ENCODE results near the gene KRT3.

Gene KRT3

DNA sequence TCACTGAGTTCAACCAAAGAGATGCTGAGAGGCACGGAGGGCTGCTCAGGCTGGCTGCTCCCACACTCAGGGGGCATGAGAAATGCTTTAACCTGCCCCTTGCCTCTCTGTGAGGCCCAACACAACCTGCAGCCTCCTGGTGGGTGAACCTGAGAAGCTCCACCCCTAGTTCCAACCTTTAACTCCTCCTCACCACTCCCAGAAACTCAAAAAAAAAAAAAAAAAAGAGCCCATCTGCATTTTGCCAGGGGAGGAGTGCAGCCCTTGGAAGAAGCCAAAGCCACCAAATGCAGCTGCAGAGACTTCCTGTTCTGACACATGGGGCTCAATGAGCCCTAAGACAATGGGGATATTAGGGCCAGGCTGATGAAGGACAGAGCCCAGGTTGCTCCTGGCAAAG, 9.1 kb upstream of the KRT3 start:
- TF ChIP-seq SP3 (tag by site-specific recombination; IDR thresholded peaks at IDR 0.05), result no peak
- TF ChIP-seq ZNF48 (tag by site-specific recombination; IDR thresholded peaks at IDR 0.05), result no peak
- no peak for TF ChIP-seq ZNF658 (tag by site-specific recombination; IDR thresholded peaks at IDR 0.05)
- TF ChIP-seq ZNF2 (tag by site-specific recombination; IDR thresholded peaks at IDR 0.05), result no peak
- TF ChIP-seq ZNF211 (tag by site-specific recombination; IDR thresholded peaks at IDR 0.05; ENCODE audit: low read depth), result no peak
- no peak for TF ChIP-seq ZNF585B (tag by site-specific recombination; IDR thresholded peaks at IDR 0.05)
- TF ChIP-seq REPIN1 (tag by site-specific recombination; IDR thresholded peaks at IDR 0.05; ENCODE audit: low read depth), result no peak
- TF ChIP-seq, protein P1, sequence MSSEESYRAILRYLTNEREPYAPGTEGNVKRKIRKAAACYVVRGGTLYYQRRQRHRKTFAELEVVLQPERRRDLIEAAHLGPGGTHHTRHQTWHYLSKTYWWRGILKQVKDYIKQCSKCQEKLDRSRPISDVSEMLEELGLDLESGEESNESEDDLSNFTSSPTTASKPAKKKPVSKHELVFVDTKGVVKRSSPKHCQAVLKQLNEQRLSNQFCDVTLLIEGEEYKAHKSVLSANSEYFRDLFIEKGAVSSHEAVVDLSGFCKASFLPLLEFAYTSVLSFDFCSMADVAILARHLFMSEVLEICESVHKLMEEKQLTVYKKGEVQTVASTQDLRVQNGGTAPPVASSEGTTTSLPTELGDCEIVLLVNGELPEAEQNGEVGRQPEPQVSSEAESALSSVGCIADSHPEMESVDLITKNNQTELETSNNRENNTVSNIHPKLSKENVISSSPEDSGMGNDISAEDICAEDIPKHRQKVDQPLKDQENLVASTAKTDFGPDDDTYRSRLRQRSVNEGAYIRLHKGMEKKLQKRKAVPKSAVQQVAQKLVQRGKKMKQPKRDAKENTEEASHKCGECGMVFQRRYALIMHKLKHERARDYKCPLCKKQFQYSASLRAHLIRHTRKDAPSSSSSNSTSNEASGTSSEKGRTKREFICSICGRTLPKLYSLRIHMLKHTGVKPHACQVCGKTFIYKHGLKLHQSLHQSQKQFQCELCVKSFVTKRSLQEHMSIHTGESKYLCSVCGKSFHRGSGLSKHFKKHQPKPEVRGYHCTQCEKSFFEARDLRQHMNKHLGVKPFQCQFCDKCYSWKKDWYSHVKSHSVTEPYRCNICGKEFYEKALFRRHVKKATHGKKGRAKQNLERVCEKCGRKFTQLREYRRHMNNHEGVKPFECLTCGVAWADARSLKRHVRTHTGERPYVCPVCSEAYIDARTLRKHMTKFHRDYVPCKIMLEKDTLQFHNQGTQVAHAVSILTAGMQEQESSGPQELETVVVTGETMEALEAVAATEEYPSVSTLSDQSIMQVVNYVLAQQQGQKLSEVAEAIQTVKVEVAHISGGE (tag by site-specific recombination; conservative IDR thresholded peaks at IDR 0.05; ENCODE audit: low read depth), result no peak
- no peak for TF ChIP-seq ZNF114 (tag by site-specific recombination; IDR thresholded peaks at IDR 0.05)
- TF ChIP-seq ZNF561 (tag by site-specific recombination; IDR thresholded peaks at IDR 0.05; ENCODE audit: borderline replicate concordance), result no peak
- no peak for TF ChIP-seq EGR2 (tag by site-specific recombination; IDR thresholded peaks at IDR 0.05; ENCODE audit: low read depth)
- H3K4me3 ChIP-seq (ENCODE audit: low read depth, low read length), result no peak overlapping the region
- POLR2A ChIA-PET, result no interaction called here
- no peaks in the 10 kb centered on the region for H3K36me3 ChIP-seq (ENCODE audit: control insufficient read depth in 2 of 2, insufficient read depth in 1 of 2, low read length in 2 of 2)
- H3K9me3 ChIP-seq (ENCODE audit: control insufficient read depth, insufficient read depth, low read depth, low read length), result no peaks in the 10 kb centered on the region
- CTCF ChIA-PET, result interaction anchor here (0.6 kb wide), 1 partner anchor 80 kb away, joined by 3 read pairs; no protein-coding TSS in a partner anchor
- no peak overlapping the region for H3K27ac ChIP-seq (ENCODE audit: extremely low read depth, low read depth, low read length)
- H3K4me1 ChIP-seq (ENCODE audit: control insufficient read depth, insufficient read depth, low read length), result no peaks in the 10 kb centered on the region; the same call in 1 of the 2 replicates

DNA sequence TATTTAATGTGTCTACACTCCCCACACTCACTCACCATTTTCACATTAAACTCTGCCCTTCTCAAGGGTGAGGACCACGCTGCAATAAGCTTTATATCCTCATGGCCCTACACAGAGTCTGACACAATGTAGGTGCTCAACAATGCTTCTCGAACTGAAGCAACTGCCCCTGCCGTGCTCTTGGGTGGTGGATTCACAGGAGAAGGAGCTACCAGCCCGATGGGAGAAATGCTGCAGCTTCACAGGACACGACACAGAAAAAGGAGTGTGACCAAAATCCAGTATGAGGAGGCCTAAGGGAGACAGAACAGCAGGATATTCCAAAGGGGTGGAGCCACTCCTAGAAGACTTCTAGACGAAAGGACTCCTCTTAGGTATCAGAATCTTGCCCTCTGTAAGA, 6.5 kb upstream of the KRT3 start:
- Histone ChIP-seq H3K4me1 (ENCODE audit: control insufficient read depth, insufficient read depth, low read length) (no peaks in the 10 kb centered on the region; the same call in 1 of the 2 replicates), H3K36me3 (ENCODE audit: control insufficient read depth in 2 of 2, insufficient read depth in 1 of 2, low read length in 2 of 2) (no peaks in the 10 kb centered on the region), H3K4me3 (ENCODE audit: low read depth, low read length) (no peak overlapping the region), H3K27ac (ENCODE audit: extremely low read depth, low read depth, low read length) (no peak overlapping the region), H3K9me3 (ENCODE audit: control insufficient read depth, insufficient read depth, low read depth, low read length) (no peaks in the 10 kb centered on the region)
- ChIA-PET CTCF (interaction anchor here (0.7 to 1.2 kb wide), 3 partner anchors 11 to 77 kb away, joined by 3 to 4 read pairs (median 3); no protein-coding TSS in a partner anchor), POLR2A (no interaction called here)
- TF ChIP-seq ZNF830 (tag by site-specific recombination; IDR thresholded peaks at IDR 0.05; ENCODE audit: low read depth) (no peak), ZNF121 (tag by site-specific recombination; IDR thresholded peaks at IDR 0.05) (no peak)

DNA sequence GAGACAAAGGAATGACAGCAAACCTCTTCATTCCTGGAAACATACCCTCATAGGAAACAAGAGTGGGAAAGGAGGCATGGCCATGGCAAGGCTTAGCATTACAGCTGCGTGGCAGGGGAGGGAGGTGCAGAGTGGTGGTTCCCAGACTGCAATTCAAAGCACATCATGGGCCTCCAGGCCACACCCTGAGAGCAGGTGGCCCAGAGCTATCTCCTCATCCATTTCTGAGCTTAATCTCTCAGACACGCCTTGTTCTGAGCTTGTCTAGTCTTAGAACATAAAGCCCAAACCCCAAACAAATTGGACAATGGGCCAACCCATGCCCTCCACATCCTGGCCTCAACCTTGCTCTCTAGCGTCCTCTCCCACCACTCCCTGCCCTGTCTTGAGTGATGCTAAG, 5.9 kb upstream of the KRT3 start:
- ChIA-PET POLR2A (no interaction called here), CTCF (interaction anchor here (0.7 to 1.2 kb wide), 3 partner anchors 12 to 78 kb away, joined by 3 to 4 read pairs (median 3); no protein-coding TSS in a partner anchor)
- H3K4me1 ChIP-seq (ENCODE audit: control insufficient read depth, insufficient read depth, low read length), result no peaks in the 10 kb centered on the region; the same call in 1 of the 2 replicates
- no peaks in the 10 kb centered on the region for H3K9me3 ChIP-seq (ENCODE audit: control insufficient read depth, insufficient read depth, low read depth, low read length)
- H3K27ac ChIP-seq (ENCODE audit: extremely low read depth, low read depth, low read length), result no peak overlapping the region
- no peak overlapping the region for H3K4me3 ChIP-seq (ENCODE audit: low read depth, low read length)
- no peaks in the 10 kb centered on the region for H3K36me3 ChIP-seq (ENCODE audit: control insufficient read depth in 2 of 2, insufficient read depth in 1 of 2, low read length in 2 of 2)
- TF ChIP-seq ZBTB20 (tag by site-specific recombination; IDR thresholded peaks at IDR 0.05) (no peak), ZFP3 (tag by site-specific recombination; IDR thresholded peaks at IDR 0.05; ENCODE audit: low read depth) (no peak), ZNF501 (tag by site-specific recombination; IDR thresholded peaks at IDR 0.05) (no peak)
- TF ChIP-seq, protein P2, sequence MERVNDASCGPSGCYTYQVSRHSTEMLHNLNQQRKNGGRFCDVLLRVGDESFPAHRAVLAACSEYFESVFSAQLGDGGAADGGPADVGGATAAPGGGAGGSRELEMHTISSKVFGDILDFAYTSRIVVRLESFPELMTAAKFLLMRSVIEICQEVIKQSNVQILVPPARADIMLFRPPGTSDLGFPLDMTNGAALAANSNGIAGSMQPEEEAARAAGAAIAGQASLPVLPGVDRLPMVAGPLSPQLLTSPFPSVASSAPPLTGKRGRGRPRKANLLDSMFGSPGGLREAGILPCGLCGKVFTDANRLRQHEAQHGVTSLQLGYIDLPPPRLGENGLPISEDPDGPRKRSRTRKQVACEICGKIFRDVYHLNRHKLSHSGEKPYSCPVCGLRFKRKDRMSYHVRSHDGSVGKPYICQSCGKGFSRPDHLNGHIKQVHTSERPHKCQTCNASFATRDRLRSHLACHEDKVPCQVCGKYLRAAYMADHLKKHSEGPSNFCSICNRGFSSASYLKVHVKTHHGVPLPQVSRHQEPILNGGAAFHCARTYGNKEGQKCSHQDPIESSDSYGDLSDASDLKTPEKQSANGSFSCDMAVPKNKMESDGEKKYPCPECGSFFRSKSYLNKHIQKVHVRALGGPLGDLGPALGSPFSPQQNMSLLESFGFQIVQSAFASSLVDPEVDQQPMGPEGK (tag by site-specific recombination; IDR thresholded peaks at IDR 0.05), result no peak
- TF ChIP-seq, protein P3, sequence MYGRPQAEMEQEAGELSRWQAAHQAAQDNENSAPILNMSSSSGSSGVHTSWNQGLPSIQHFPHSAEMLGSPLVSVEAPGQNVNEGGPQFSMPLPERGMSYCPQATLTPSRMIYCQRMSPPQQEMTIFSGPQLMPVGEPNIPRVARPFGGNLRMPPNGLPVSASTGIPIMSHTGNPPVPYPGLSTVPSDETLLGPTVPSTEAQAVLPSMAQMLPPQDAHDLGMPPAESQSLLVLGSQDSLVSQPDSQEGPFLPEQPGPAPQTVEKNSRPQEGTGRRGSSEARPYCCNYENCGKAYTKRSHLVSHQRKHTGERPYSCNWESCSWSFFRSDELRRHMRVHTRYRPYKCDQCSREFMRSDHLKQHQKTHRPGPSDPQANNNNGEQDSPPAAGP (tag by site-specific recombination; IDR thresholded peaks at IDR 0.05), result no peak
- TF ChIP-seq, protein P4, sequence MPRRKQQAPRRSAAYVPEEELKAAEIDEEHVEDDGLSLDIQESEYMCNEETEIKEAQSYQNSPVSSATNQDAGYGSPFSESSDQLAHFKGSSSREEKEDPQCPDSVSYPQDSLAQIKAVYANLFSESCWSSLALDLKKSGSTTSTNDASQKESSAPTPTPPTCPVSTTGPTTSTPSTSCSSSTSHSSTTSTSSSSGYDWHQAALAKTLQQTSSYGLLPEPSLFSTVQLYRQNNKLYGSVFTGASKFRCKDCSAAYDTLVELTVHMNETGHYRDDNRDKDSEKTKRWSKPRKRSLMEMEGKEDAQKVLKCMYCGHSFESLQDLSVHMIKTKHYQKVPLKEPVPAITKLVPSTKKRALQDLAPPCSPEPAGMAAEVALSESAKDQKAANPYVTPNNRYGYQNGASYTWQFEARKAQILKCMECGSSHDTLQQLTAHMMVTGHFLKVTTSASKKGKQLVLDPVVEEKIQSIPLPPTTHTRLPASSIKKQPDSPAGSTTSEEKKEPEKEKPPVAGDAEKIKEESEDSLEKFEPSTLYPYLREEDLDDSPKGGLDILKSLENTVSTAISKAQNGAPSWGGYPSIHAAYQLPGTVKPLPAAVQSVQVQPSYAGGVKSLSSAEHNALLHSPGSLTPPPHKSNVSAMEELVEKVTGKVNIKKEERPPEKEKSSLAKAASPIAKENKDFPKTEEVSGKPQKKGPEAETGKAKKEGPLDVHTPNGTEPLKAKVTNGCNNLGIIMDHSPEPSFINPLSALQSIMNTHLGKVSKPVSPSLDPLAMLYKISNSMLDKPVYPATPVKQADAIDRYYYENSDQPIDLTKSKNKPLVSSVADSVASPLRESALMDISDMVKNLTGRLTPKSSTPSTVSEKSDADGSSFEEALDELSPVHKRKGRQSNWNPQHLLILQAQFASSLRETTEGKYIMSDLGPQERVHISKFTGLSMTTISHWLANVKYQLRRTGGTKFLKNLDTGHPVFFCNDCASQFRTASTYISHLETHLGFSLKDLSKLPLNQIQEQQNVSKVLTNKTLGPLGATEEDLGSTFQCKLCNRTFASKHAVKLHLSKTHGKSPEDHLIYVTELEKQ (tag by site-specific recombination; IDR thresholded peaks at IDR 0.05; ENCODE audit: borderline replicate concordance), result no peak
